ENCODE data around the gene SLC25A41.

The SLC25A41 gene

DNA sequence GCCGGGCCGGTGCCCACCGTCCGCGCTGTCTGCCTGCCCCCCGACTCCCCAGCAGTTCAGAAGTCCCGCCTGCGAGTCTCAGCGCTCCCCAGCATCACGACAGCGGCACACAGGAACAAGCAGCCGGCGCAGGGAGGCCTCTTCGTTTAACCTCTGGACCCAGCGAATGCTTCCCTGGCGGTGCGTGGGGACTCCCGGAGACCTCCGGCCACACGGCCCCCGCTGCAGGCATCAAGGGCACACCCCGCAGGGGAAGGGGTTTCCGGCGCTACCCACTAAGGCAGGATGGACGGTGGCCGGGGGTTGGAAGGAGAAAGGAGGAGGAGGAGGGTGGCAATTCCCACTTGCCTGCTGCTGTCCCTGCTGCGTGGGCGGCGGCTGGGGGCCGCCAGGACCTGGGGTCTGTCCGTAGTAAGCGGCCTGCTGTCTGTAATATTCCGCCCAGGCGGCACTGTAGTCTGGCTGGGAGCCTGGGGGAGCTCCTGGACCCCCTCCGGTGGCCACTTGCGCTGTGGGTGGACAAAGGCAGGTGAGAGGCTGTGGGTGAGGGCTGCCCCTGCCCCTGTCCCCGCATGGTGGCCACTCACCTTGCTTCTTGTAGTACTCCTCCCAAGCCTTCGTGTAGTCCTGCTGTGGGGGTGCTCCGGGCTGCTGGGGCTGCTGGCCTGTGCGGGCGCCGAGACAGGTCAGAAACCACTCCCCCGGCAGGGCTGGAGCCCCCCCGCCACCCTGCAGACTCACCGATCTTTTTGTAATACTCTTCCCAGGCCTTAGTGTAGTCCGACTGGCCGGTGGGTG lies 18.6 kb downstream of the SLC25A41 start:
- DNase-seq (ENCODE audit: low read depth) = no peak
- TF ChIP-seq, protein P1, sequence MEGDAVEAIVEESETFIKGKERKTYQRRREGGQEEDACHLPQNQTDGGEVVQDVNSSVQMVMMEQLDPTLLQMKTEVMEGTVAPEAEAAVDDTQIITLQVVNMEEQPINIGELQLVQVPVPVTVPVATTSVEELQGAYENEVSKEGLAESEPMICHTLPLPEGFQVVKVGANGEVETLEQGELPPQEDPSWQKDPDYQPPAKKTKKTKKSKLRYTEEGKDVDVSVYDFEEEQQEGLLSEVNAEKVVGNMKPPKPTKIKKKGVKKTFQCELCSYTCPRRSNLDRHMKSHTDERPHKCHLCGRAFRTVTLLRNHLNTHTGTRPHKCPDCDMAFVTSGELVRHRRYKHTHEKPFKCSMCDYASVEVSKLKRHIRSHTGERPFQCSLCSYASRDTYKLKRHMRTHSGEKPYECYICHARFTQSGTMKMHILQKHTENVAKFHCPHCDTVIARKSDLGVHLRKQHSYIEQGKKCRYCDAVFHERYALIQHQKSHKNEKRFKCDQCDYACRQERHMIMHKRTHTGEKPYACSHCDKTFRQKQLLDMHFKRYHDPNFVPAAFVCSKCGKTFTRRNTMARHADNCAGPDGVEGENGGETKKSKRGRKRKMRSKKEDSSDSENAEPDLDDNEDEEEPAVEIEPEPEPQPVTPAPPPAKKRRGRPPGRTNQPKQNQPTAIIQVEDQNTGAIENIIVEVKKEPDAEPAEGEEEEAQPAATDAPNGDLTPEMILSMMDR (IDR thresholded peaks at IDR 0.05; ENCODE audit: insufficient read depth, low read depth, low read length, missing control alignments) = no peak
- H3K4me3 ChIP-seq (ENCODE audit: low read depth, low read length) = no peak overlapping the region

GRCh38 chr19:6413721-6414643 lies 19.6 kb downstream of the SLC25A41 start:
- TF ChIP-seq, protein P1 (IDR thresholded peaks at IDR 0.05; ENCODE audit: insufficient read depth, low read depth, low read length, missing control alignments) = no peak
- no peak overlapping the region for H3K4me3 ChIP-seq (ENCODE audit: low read depth, low read length)
- no peak for DNase-seq (ENCODE audit: low read depth)

DNA sequence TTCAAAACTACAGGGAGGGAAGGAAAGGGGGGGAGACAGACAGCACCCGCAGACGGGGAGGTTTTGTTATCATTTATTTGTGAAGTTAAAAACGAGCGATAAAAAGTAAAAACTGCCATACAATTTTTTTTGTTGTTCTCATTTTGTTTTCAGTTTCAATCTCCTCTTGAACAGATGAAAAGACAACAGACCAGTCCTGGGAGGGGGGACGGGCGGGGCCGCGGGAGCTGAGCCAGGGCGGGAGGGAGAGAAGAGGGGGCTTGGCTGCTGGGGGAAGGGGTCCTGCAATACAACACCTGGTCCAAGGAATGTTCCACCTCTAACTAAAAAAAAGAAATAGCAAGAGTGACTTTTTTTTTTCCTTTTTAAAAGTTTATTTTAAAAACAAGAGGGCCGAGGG lies 20.3 kb downstream of the SLC25A41 start:
- no peak for DNase-seq (ENCODE audit: low read depth)
- no peak overlapping the region for H3K4me3 ChIP-seq (ENCODE audit: low read depth, low read length)
- TF ChIP-seq, protein P1 (IDR thresholded peaks at IDR 0.05; ENCODE audit: insufficient read depth, low read depth, low read length, missing control alignments) = no peak

DNA sequence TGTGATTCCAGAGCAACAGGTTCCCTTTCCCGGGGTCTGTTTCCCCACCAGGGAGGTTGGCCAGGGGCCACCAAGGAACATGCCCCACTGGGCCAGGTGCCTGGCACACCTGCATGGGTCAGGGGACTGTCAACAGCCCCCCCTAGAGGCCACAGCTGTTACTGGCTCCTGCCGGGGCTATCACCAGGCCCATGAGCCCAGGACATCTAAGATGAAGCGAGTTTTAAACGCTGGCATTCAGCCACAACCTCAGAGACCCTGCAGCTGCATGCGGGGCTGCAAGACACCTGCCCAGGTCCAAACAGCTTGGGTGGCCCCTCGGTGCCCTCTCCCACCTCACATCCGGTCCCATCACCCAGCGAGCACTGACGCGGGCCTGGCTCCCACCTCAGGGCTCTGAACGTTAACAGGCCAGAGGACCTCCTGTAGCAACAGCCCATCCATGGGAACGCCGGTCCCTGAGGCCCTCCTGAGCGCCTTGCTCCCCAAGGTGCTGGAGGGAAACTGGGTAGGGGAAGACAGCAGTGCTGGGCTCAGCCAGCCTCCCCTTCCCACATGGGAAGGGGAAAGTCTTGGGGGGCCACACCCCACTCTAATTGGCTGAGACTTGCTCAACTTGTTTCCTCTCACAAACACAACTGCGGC lies 21.0 kb downstream of the SLC25A41 start:
- peak; percentile 58 for DNase-seq (ENCODE audit: low read depth)
- TF ChIP-seq, protein P1 (IDR thresholded peaks at IDR 0.05; ENCODE audit: insufficient read depth, low read depth, low read length, missing control alignments) = peak; percentile 64
- no peak overlapping the region for H3K4me3 ChIP-seq (ENCODE audit: low read depth, low read length)

- no peak for DNase-seq (ENCODE audit: low read depth)
- no peak overlapping the region for H3K4me3 ChIP-seq (ENCODE audit: low read depth, low read length)
- TF ChIP-seq, protein P1 (IDR thresholded peaks at IDR 0.05; ENCODE audit: insufficient read depth, low read depth, low read length, missing control alignments) = no peak
Measured at GRCh38 chr19:6412061-6412446, 21.5 kb downstream of the SLC25A41 start.

DNA sequence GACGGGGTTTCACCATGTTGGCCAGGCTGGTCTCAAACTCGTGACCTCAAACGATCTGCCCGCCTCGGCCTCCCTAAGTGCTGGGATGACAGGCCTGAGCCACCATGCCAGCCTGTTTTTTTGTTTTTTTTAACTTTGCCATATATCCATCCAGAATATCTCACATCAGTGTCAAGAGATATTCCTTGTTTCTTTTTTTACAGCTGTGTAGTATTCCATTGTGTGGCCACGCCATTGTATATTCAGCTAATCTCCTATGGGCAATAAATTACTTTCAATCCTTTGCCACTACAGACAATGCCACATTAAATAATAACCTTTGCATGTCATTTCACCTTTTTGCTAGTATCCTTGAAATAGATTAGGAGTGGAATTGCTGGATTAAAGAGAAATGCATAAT lies 24.2 kb downstream of the SLC25A41 start:
- TF ChIP-seq, protein P1 (IDR thresholded peaks at IDR 0.05; ENCODE audit: insufficient read depth, low read depth, low read length, missing control alignments) = no peak
- no peak overlapping the region for H3K4me3 ChIP-seq (ENCODE audit: low read depth, low read length)
- DNase-seq (ENCODE audit: low read depth) = no peak
